NCI-H2107 (cell line): ENCODE results near the gene AMFR.
"Not testable (repeated sequence)": the region's sequence is repeated elsewhere in the genome, so short reads cannot be mapped to it uniquely, and the experiment has no call there.

Experiments
- DNase-seq: peaks from one replicate; lab custom pipeline; 2025; lab: John Stamatoyannopoulos, UW

The AMFR gene

DNA sequence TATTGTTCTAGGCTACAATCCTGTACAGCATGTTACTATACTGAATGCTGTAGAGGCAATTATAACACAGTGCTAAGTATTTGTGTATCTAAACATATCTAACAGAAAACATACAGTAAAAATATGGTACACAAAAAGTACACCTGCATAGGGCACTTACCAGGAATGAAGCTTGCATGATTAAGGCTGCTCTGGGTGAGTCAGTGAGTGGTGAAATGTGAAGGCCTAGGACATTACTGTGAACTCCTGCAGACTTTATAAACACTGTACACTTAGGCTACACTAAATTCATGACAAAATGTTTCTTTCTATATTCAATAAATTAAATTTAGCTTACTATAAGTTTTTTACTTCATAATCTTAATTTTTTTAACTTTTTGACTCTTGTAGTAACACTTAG, 37.1 kb downstream of the AMFR start:
- DNase-seq: no peak

DNA sequence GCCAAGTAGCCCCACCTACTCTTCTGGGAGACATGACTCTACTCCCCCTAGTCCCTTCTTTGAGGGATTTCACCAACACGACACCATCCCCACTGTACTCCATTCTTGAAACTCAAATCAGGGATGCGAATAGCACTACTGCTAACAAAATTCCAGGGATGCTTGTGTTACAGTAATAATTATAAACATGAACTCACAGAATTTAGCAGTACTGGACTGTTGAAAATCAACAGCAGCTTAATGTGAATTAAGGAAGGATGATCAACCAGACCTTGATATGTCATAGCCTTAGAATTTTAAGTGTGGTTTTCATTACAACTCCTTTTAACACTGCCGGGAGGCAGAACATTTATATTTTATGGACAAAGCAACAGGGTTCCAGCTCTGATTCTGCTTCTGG, 37.9 kb downstream of the AMFR start:
- DNase-seq: no peak

GRCh38 chr16:56384074-56384721, 41.1 kb downstream of the AMFR start:
- no peak for DNase-seq

DNA sequence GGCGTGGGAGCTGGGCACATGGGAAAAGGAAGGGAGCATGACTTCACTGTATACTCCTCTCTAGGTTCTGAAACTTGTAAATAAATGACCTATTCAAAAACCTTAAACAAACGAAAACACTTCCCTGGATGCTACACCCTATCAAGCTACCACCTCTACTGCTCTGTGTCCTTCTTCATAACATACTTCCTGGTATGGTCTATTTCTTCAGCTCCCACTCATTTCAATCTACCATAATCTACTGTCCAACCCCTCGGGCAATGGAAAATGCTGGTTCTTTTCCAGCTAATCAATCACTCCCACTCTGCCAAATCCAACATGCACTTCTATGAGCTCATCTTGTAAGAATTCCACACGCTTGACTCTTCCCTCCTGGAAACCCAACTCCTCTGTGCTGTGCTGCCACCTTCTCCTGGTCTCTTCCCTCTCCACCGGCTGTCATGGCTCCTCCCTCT, 42.4 kb downstream of the AMFR start:
- no peak for DNase-seq

- no peak for DNase-seq
Observed at GRCh38 chr16:56382459-56382858, 42.9 kb downstream of the AMFR start.

- not testable (repeated sequence) for DNase-seq
Observed at GRCh38 chr16:56380778-56381485, 44.4 kb downstream of the AMFR start.

- not testable (repeated sequence) for DNase-seq
Observed at GRCh38 chr16:56379044-56379443, 46.3 kb downstream of the AMFR start.

- not testable (repeated sequence) for DNase-seq
Observed at GRCh38 chr16:56375792-56376191, 49.6 kb downstream of the AMFR start.

DNA sequence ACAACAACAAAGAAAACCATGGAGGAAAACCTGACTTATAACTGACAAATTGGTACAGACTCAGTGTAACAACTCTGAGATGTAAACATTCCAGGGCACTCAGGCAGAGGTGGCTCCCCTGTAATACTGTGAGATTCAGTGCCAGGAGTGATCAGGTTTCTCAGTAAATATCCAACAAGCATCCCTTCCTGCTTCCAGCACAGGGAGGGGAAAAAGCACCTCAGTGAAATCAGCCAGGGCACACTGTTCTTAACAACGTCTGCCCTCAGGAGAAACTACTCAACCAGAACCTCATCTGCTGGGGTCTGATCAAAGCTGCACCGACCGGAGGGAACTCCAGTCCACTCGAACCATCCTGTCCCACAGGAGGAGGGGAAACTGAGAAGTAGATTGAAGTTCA, 52.3 kb downstream of the AMFR start:
- no peak for DNase-seq

DNA sequence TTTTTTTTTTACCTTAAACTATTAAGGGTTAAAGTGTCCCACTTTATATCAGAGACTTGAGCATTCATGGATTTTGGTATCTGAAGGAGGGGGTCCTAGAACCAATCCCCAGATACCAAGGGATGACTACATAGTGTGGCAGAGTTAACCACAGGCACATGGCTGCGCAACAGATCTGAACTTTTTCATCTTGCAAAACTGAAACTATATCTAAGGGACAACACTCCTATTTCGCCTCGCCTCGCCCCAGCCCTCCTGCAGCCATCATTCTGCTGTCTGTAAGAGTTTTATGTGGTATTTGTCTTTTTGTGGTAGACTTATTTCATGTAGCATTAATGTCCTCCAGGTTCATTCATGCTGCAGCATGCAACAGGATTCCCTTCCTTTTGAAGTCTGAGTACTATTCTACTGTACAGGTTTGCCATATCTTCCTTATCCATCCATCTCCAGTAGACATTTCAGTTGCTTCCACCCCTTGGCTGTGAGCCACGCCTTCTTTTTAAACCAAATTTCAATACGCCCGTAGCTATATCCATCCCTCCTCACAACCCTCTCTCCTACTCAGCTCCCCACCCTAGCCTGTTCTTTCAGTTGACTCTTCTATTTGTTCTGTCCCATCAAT, 53.2 kb downstream of the AMFR start:
- DNase-seq: no peak

- DNase-seq: no peak
Observed at GRCh38 chr16:56371660-56371937, 53.7 kb downstream of the AMFR start.

GRCh38 chr16:56370875-56371659, 54.3 kb downstream of the AMFR start:
- DNase-seq: no peak

DNA sequence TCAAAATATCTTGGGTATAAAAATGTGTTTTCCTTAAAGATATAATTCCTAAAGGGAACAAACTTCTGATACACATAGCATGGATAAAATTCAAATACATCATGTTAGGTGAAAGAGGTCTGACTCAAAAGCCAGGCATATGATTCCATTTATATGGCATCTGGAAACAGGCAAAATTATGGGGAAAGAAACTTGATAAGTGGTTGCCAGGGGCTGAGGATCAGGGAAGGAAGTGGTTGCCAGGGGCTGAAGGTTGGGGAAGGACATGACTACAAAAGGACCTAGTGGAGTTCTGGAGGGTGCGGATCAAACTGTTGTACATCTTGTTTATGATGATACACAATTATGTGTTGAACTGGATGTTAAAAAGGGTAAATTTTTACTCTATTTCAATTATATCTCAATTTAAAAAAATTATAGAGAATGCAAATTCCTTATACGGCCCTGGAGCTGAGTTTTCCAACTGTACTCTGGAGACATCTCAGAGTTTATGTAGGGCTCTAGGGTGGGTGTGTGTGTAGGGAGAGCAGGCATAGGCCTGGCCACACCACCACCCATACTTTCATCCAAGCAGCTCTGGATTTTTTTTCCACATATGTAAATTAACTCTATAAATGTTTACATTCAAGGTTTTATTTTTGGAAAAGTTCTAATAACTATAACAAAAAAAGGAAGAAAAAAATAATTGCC, 55.0 kb downstream of the AMFR start:
- DNase-seq: no peak

GRCh38 chr16:56369202-56369601, 56.1 kb downstream of the AMFR start:
- DNase-seq: no peak

GRCh38 chr16:56368545-56368944, 56.8 kb downstream of the AMFR start:
- DNase-seq: no peak

GRCh38 chr16:56367764-56368163, 57.6 kb downstream of the AMFR start:
- no peak for DNase-seq

DNA sequence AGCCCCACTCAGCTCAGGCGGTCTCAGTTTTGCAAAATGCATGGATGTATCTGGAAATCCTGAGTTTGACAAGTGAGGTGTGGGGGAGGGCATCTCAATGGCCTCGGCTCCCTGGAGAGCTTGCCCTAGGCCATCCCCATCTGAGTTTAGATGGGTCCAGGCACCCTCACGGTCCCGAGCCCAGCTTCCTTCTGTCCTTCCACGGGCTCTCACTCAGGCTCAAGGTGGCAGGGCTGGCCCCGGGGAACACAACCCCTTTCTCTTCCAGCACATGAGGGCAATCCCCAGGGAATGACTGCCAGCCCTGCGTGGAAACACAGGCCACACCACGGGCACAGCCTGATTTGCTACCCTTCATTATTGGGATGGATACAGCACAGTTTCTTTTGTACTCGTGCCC, 58.4 kb downstream of the AMFR start:
- DNase-seq: no peak

GRCh38 chr16:56365552-56365951, 59.8 kb downstream of the AMFR start:
- DNase-seq: no peak

GRCh38 chr16:56364865-56365264, 60.5 kb downstream of the AMFR start:
- no peak for DNase-seq

DNA sequence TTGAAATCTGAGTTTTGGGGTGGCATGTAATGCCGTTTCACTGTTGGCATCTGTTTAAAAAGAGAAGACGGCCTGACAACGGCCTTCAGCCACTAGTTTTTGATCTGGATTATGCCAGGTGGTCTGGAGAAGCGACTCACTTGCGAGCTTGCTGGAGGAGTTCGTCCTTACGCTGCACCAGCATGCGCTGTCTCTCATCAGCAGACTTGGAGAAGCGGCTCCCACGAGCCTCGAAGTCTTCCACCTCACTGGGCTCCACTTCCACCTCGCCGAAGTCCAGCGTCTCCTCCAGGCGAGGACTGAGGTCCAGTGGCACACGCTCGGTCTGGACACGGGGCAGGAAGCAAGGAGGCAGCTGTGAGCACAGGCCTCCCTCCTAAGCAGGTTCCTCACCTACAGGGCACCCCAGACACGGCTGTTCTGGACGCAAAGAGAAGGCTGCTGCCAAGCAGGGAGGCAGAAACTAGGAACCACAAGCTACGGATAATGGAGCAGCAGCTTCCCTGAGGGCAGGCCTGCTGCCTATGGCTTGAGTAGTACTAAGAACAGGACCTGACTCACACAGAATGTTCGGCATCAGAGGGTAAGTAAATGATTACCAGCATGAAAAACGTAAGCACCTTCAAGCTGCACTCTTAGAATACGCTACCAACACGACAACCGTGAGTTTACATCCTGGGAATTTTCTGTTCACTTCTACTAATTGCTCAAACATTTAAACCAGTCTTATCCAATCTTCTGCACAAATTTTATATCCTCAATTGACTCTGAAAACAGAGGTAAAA, 61.4 kb downstream of the AMFR start:
- DNase-seq: no peak

DNA sequence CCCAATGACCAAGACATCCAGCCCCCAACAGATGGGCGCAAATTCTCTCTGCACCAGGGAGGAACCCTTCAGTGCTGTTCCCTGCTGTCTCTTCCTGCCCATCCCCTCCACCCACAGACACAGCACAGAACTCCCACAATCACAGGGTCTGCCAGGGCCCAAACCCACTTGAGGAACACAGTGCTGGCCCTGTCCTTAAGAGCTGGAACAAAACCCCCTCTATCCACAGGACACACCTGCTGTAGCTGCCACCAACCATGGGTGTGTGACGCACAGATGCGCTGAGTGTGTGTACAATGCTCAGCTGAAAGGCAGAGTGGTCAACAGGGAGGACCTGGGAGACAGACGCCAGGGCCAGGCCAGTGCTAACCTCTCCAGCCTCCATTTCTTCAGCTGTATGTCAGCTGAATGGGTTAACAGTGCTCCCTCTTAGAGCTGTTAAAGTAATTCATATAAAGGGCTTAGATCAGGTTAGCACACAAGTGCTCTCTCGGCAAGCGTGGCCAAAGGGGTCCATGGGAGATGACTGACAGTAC, 62.1 kb downstream of the AMFR start:
- no peak for DNase-seq
